IPS-18c (cell line): Measurements from ENCODE around the gene CHRDL2.

Experiments used
- H3K4me3 ChIP-seq: 2 replicates; pipeline ENCODE4 v1.7.0; 2013; ENCODE audit warnings: low read depth, mild to moderate bottlenecking, low read length, moderate library complexity; ENCODE audit not compliant: insufficient read depth
- H3K9me3 ChIP-seq: one replicate; pipeline ENCODE4 v1.6.1; 2013; ENCODE audit warnings: mild to moderate bottlenecking, low read length, moderate library complexity; ENCODE audit not compliant: control insufficient read depth, insufficient read depth

The CHRDL2 gene

DNA sequence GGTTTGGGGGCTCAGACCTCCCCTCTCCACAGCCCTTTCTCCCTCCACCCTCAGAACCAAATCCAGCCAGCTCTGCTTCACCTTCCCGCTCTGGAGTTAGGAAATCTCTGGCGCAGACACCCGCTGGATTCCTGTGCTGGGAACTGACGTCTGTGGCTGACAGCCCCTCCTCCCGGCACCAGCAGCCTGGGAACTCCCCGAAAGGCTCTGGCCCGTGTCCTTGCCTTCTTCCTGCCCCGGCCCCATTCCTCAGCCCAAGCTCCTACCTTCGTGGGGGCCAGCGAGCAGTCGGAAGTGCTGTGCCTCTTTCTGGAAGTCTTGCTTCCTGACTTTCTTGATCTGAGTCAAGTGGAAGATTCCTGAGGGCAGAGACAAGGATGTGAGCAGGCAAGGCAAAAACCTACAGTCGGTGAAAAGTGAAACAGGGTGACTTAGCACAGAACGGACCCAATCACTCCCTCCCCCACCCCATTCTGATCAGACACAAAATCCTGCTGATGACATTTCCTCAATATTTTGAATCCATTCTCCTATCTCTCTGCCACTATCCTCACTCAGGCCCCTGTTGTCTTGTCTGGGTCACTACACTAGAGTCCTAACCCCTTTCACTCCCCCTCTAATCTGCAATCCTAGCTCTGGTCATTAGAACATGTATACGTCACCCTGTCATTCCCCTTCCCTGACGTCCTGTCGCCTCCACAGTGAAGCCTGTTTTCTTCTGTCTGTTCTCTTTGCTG is 34.1 kb downstream of the CHRDL2 start:
- H3K4me3 ChIP-seq: no peak overlapping the region; the same call in 1 of the 2 replicates
- H3K9me3 ChIP-seq: no peaks in the 10 kb centered on the region

DNA sequence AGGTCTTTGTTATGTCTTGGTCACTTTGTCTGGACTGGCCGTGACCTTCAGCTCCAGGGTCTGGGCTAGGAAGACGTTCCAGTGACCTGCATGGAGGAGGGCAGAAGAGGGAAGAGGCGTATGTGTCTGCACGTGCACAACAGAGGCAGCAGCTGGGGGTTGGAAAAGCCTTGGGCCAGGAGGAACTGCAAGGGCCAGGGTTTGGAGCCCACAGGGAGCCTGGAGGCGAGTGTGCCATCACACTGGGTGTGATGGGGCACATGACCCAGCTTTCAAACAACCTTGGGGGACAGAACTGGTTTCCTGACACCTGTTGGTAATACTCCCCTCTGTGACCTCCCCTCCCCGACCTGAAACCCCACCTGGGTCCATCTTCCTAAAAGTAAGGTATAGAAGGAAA is 34.7 kb downstream of the CHRDL2 start:
- Histone ChIP-seq H3K4me3 (no peak overlapping the region), H3K9me3 (no peaks in the 10 kb centered on the region)

DNA sequence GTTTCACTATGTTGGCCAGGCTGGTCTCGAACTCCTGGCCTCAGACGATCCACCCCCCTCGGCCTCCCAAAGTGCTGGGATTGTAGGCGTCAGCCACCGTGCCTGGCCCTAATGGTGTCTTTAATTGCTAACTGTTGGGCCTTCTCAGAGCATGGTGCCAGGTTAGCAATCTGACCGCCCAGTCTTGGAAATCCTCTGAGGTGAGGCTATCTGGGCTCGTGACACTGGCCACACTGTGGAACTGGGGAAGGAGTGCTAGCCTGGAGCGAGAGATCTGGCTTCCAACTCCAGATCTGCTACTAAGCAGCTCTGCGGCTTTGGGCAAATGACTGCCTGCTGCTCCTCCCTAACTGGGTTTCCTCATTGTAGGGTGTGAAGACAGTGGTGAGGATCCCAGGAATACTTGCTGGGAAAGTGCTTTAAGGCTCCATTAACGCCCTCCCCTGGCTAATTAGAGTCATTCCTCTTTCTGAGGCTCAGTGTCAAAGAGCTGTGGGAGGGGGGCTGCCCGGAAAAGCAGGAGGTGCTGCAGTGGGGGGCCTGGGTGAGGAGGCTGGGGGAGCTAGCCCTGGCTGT is 35.4 kb downstream of the CHRDL2 start:
- no peaks in the 10 kb centered on the region for H3K9me3 ChIP-seq

DNA sequence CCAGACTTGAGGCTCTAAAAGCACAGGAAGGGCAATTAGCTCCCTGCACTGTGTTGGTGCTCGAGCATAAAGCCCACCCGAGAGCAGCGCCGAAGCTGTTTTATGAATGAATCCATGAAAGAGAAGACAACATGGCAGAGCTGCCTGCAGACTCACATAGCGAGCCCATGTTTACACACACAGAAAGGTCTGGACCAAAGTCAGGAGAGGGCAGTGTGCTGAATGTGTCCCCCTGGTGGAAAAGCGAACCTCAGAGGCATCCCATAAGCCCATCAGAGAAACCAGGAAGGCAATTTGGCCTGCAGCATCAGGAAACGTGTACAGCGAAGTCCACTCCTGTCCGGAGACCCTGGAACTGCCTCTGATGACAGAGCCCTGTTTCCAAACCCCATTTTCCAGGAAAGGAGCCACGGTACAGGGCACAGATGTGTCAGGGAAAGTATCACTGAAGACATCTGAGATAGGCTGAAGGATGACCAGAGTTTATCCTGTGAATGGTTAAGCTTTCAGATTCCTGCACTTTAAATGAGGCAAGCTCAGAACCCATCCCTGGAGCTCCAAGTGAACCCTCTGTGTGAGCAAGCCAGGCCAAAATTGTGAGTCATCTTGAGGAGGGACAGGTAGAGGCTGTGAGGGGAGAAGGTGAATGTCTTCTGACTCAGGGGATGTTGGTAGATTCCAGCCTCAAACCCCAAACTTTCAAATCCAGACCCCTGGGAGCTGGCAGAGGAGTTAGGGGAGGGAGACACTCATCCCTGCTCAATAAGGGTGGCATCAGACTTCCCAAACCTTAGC is 36.9 kb downstream of the CHRDL2 start:
- Histone ChIP-seq H3K4me3 (no peak overlapping the region), H3K9me3 (no peaks in the 10 kb centered on the region)

More for the DNA sequence above, 35.4 kb downstream of the CHRDL2 start:
- no peak overlapping the region for H3K4me3 ChIP-seq

DNA sequence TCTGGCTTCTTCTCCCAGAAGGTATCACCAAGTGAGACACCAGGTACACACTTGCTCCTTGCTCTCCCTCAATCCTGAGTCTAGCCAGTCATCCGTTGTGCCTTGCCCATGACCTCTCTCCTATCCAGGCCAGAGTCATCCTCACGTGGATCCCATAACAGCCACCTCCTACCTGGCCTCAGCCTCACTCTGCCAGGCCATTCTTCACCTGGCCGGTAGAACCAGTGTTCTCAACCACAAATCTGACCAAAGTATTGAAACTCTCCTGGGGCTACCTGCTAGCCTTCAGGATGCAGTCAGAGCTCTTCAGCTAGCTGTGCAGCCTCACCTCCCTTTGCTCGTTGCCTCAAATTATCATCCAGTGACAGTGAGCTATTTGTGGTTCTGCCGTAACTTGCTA is 37.7 kb downstream of the CHRDL2 start:
- Histone ChIP-seq H3K9me3 (no peaks in the 10 kb centered on the region), H3K4me3 (no peak overlapping the region)

DNA sequence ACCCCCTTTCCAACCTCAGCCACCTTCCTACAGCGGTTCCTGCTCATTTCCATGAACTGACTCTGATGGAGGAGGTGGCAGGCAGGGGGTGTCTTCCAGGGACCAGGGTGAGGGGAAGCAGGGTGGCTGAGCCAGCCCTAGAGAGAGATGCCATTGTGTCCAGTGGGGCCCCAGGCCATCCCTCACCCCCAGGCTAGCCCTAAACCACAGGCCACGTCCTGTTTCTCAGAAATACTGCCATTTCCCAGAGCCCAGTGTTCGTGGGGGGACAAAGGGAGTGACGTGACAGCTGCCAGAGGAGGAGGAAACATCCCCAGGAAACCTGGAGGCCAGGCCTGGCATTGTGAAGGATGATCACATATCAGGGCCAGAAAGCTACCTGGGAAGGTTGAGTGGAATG is 39.5 kb downstream of the CHRDL2 start:
- Histone ChIP-seq H3K4me3 (no peak overlapping the region), H3K9me3 (no peaks in the 10 kb centered on the region)

DNA sequence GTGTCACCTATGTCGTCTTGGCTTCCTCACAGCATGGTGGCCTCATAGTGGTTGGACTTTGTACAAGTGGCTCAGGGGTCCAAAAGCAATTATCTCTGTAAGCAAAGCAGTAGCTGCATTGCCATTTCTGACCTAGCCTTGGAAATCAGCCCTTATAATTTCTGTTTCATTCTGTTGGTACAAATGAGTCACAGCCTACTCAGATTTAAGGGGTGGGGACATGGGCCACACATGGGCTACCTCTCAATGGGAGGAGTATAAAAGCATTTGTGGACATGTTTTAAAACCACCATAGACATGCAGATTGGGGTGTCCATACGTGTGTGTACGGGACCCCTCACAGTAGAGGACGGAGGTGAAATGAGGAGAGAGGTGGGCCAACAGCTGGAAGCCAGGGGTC is 41.6 kb downstream of the CHRDL2 start:
- Histone ChIP-seq H3K4me3 (no peak overlapping the region), H3K9me3 (no peaks in the 10 kb centered on the region)

DNA sequence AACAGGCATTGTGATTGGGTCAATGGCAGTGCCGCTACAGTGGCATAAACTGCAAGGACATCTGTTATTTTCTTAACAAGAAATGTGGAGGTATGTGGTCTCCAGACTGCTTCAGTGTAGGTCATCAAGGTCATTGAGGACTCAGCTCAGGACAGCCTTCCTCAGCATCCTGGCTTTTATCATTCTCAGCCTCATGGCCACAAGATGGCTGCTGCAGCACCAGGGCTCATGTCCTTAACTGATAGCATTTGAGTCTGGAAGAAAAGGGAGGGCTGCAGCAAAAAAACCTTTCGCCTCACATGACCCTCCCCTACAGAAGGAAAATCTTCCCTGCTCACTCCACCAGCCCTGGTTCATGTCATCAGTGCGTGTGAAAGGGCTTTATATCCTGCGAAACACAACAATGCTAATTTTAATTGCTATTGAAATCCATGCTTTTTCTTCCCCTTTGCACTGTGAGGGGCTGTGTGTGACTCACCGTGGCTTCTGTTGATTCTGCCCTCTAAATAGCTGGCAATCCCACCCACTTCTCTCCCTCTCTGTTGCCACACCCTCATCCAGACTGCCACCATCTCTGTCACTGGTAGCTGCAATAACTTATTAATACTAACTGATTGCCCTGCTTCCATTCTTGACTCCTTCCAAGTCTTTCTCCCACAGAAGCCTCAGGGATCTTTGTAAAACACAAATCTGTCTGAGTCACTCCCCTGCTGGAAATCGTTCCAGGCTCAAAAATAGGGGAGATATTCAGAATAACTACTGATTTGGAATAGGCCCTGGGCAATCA is 43.8 kb downstream of the CHRDL2 start:
- Histone ChIP-seq H3K4me3 (no peak overlapping the region), H3K9me3 (no peaks in the 10 kb centered on the region)

DNA sequence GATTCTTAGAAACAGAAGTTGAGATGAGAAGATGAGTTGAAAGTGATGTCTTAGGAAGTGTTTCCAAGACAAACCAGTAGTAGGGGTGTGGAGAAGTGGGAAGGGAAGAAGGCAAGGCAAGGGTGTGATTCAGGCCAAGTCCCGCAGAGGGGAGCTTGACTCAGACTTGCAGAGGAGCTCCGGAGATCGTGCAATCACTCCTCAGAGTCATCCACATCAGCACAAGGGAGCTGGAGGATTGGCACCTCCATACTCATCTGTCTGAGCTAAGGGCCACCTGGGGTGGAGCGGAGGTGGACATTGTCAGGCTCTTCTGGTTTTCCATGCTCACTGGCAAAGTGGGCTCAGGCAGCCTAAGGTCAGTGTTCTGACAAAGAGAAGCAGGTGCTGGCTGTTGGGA is 44.4 kb downstream of the CHRDL2 start:
- H3K9me3 ChIP-seq: no peaks in the 10 kb centered on the region
- H3K4me3 ChIP-seq: no peak overlapping the region

DNA sequence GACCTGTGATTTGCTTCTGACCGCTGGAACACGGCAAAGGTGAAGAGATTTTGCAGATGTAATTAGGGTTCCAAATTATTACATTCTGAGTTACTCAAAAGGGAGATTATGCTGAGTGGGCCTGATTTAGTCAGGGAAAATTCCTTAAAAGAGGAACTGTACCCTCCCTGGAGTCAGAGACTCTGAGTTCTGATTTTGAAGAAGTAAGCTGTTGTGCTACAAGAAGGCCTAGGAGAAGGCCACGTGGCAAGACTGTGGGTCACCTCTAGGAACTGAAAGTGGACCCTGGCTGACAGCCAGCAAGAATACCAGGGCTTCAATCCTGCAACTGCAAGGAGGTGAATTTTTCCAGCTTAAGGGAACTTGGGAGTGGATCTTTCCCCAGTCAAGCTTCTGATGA is 45.3 kb downstream of the CHRDL2 start:
- Histone ChIP-seq H3K9me3 (no peaks in the 10 kb centered on the region), H3K4me3 (no peak overlapping the region)

DNA sequence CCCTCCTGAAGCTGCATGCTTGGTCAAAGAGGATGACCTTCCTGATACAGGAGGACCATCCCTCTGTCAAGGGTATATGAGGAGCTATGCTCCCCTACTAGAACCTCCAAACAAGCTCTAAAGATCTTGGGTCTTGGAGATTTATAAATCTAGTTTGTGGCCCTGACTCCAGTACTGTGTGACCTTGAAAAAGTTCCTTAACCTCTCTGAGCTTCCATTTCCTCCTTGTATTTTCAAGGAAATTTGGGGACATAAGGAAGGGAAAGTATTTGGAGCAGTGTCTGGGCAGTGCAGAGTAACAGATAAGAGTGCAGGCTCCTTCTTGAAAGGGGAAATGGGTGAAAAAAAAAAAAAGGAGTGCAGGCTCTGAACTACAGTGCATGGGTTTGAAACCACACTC is 45.9 kb downstream of the CHRDL2 start:
- H3K4me3 ChIP-seq: no peak overlapping the region
- H3K9me3 ChIP-seq: no peaks in the 10 kb centered on the region

DNA sequence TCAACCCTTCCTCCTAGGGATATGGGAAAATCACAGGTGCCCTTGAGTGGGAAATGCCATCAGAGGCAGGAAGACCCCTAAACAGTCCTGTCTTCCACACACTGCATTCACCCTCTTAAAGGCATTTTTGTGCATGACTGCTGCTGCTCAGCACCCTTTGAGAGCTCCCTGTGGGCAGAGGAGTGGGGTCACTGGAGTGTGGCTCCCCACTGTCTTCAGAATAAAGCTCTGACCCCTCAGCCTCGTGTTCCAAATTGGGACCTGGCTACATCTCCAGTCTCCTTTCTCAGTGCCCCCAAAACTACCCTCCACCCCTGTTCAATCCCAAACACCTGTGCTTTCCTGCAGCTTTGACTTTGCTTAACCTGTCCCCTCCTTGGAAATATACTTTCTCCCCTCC is 46.6 kb downstream of the CHRDL2 start:
- Histone ChIP-seq H3K4me3 (no peak overlapping the region), H3K9me3 (no peaks in the 10 kb centered on the region)

DNA sequence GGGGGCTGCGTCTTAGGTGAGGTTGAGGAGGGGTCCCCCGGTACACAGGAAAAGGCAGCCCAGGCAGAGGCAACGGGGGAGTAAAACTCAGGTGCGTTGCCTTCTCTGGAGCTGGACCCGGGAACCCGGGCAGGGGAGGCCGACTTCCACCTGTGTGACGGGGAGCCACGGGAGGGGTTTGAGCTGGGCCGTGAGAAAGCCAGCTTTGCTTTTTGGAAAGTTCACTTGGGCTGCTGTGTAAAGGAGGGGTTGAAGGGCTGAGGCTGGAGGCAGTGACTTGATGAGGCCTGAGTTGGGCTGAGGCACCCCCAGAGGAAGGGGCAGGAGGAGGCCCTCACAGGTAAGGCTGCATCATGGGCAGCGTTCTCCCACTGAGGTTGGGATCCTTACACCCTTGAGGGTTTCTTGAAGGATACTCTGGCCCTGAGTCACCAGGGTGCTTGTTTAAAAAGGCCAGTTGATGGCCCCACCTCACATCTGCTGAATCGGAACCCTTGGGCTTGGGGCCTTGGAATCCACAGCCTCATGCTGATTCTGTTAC is 47.2 kb downstream of the CHRDL2 start:
- H3K9me3 ChIP-seq: no peaks in the 10 kb centered on the region
- peak overlapping the region; percentile 57; the same call in 1 of the 2 replicates for H3K4me3 ChIP-seq

DNA sequence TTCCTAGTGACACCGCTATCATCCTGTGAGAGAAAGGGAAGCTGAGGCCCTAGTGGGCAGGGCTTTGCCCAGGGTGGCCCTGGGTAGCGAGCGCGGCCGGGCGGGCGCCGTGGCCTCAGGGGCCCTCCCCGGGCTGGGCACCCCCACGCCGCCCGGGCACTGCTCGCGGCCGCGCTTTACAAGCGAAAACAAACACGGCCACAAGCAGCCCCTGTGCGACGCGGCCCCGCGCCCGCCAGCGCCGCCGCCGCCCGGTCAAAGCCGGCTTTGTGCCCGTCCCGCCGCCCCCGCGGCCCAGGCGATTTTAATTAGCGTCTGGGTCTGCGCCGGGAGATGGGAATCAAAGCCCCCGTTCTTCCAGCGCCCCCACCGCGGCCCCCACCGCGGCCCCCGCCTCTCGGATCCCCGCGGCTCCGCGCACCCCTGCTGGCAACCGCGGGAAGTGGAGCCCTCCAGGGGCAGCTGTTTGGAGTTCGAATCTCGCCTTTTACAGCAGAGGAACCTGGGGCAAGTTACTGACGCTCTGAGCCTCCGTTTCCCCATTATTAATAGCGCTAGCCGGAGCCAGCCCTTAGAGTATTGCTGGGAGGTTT is 47.9 kb downstream of the CHRDL2 start:
- no peaks in the 10 kb centered on the region for H3K9me3 ChIP-seq
- peak overlapping the region; percentile 57 for H3K4me3 ChIP-seq

DNA sequence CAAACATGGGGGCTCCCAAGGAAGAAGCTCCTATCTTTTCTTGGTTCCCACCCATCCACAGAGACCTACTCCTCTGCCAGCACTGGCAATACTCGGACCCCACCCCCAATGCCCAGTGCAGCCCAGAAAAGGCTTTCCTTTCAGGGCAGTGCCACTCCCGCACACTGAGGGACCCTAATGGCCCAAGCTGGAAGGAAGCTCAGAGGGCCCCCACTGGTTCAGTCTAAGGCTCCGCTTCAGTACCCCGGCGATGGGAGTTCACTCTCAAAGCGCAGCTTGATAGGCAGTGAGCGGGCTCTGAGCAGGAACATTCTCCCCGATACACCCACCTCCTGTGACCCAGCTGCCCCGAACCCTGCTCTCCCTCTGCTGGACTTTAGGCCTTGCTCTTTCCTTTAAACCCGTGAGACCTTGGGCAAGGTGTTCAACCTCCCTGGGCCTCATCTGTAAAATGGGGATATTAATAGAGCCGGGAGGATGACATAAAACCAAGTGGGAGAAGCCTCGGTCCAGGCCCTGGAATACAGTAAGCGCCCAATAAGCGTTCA is 48.4 kb downstream of the CHRDL2 start:
- Histone ChIP-seq H3K4me3 (peak overlapping the region; percentile 57; the same call in 1 of the 2 replicates), H3K9me3 (no peaks in the 10 kb centered on the region)

DNA sequence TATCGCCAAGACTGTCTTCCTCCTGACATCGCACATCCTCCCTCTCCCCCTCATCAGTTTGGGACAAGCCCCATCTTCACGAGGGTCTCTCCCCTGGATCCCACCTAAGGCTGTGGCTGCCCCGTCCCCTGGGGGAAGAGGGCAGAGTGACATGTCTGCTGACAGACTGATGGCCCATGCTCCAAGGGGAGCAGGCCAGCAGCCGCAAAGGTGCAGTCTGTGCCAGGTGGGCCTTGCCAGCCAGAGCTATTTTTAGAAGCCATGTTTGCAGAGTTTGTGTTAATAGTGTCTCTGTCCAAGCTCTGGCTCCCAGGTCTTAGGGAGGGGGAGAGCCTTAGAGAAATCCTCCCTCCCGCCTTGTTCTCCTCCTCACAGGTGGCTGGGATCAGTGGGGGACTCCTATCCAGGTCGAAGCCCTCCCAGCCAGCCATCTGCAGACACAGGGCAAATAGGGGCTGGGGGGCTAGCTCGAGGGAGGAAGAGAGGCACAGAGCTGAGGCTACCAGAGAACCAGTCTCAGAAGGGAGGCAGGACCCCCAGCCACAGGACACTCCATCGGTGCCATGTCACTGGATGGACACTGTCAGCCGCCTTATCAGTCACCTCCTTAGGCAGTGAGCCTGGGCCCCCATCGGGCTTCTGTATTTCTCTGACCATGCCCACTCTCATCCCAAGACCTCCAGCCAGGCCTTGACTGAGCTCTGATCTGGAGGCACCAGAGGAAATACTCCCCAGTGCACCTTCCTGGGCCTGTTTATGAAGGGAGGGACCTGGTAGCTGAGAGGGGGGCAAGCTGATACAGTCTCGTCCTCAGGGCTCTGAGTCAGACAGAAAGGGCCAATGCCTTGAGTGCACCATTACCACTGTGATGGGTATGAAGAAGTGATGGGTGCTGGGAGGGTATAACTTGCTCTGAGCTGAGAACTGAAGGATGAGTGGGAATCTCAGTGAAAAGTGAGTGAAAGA is 49.3 kb downstream of the CHRDL2 start:
- no peaks in the 10 kb centered on the region for H3K9me3 ChIP-seq
- no peak overlapping the region for H3K4me3 ChIP-seq
